ENCODE results near the gene DLD. TPM values are rescaled to one million over a fixed set of nuclear protein-coding genes. Genes with fewer than 3 reads are reported as not detected.
A peak's percentile ranks its signal among the peaks of the same experiment; 100 is the strongest.

DLD gene
- total and polyA plus RNA-seq, 9 of the 15 experiments (the other 6 are each of a cell fraction or from before 2014, with no cell fraction given), result 130 to 639 (median 247) TPM

DNA sequence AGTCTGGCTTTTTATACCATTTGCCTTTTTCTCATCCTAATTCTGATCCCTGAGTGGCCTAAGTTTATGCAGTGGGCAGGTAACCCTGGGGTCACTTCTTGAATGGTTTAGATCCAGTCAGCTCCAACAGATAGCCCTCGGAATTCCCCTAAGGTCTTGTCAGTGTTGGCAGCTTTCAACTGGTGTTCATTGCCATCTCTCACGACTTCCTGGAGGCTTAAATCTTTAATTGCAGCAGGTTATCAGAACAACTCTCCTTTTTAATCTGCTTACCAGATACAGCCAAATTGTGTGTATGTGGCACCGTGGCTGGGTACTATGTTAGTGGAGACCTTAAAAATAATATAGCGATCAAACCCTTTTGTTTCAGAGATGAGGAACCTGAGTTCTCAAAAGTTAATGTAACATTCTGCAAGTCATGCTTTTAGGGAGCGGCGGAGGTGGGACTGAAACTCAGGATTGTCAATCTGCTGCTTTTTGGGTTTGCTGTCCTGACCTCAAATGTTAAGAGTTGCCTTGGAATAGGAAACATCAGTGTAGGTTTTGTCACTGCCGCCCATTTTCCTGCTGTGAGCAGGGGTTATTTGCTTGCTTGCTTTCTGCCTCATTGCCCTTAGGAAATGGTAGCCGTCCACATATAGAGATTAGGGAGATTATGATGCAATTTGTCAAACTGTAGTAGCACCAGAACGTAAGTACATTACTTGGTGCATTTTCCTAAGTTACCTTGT, 818 bp downstream of the DLD start (continued):
- peak; percentile 93 for TF ChIP-seq NFE2 (IDR thresholded peaks at IDR 0.05; ENCODE audit: low read depth)
- TF ChIP-seq RBM34 (IDR thresholded peaks at IDR 0.05; ENCODE audit: borderline replicate concordance, insufficient read depth, low read length), result no peak
- no peak for TF ChIP-seq CHD4 (IDR thresholded peaks at IDR 0.05; ENCODE audit: insufficient read depth, insufficient replicate concordance, low read depth, low read length, poor library complexity, severe bottlenecking)
- TF ChIP-seq, protein P1, sequence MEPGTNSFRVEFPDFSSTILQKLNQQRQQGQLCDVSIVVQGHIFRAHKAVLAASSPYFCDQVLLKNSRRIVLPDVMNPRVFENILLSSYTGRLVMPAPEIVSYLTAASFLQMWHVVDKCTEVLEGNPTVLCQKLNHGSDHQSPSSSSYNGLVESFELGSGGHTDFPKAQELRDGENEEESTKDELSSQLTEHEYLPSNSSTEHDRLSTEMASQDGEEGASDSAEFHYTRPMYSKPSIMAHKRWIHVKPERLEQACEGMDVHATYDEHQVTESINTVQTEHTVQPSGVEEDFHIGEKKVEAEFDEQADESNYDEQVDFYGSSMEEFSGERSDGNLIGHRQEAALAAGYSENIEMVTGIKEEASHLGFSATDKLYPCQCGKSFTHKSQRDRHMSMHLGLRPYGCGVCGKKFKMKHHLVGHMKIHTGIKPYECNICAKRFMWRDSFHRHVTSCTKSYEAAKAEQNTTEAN (CRISPR knock-in tag; IDR thresholded peaks at IDR 0.05), result peak; percentile 56; the same call in 1 of the 2 replicates
- TF ChIP-seq, protein P2, sequence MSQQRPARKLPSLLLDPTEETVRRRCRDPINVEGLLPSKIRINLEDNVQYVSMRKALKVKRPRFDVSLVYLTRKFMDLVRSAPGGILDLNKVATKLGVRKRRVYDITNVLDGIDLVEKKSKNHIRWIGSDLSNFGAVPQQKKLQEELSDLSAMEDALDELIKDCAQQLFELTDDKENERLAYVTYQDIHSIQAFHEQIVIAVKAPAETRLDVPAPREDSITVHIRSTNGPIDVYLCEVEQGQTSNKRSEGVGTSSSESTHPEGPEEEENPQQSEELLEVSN (IDR thresholded peaks at IDR 0.05; ENCODE audit: borderline replicate concordance in 1 of 2, extremely low read depth in 1 of 2, insufficient read depth in 1 of 2, insufficient read length in 1 of 2, low read depth in 1 of 2, low read length in 1 of 2, poor library complexity in 1 of 2, severe bottlenecking in 1 of 2), result no peak
- no peak for TF ChIP-seq TARDBP (IDR thresholded peaks at IDR 0.05)
- TF ChIP-seq RBBP5 (IDR thresholded peaks at IDR 0.05; ENCODE audit: borderline replicate concordance, insufficient read depth, low read length, poor library complexity, severe bottlenecking), result peak; percentile 12
- no peak for TF ChIP-seq RBM15 (IDR thresholded peaks at IDR 0.05; ENCODE audit: insufficient read depth, low read length)
- TF ChIP-seq MEF2D (tag; conservative IDR thresholded peaks at IDR 0.05; ENCODE audit: low read depth), result no peak
- 0 out of 2 replicates have a peak, but pooled peaks have one; percentile 14 for TF ChIP-seq ZSCAN29 (IDR thresholded peaks at IDR 0.05)
- TF ChIP-seq ZNF639 (CRISPR knock-in tag; conservative IDR thresholded peaks at IDR 0.05 in 1 of 2, IDR thresholded peaks at IDR 0.05 in 1 of 2), result peak in 1 of 2 experiments; percentile 47; a peak in 1 of 4 replicates
- TF ChIP-seq YBX1 (IDR thresholded peaks at IDR 0.05), result no peak
- TF ChIP-seq CBFA2T3 (IDR thresholded peaks at IDR 0.05), result 0 out of 2 replicates have a peak, but pooled peaks have one; percentile 12
- no peak for TF ChIP-seq ZNF695 (CRISPR knock-in tag; IDR thresholded peaks at IDR 0.05)
- peak; percentile 61; the same call in 1 of the 2 replicates for TF ChIP-seq THRAP3 (IDR thresholded peaks at IDR 0.05; ENCODE audit: borderline replicate concordance)
- TF ChIP-seq, protein P3, sequence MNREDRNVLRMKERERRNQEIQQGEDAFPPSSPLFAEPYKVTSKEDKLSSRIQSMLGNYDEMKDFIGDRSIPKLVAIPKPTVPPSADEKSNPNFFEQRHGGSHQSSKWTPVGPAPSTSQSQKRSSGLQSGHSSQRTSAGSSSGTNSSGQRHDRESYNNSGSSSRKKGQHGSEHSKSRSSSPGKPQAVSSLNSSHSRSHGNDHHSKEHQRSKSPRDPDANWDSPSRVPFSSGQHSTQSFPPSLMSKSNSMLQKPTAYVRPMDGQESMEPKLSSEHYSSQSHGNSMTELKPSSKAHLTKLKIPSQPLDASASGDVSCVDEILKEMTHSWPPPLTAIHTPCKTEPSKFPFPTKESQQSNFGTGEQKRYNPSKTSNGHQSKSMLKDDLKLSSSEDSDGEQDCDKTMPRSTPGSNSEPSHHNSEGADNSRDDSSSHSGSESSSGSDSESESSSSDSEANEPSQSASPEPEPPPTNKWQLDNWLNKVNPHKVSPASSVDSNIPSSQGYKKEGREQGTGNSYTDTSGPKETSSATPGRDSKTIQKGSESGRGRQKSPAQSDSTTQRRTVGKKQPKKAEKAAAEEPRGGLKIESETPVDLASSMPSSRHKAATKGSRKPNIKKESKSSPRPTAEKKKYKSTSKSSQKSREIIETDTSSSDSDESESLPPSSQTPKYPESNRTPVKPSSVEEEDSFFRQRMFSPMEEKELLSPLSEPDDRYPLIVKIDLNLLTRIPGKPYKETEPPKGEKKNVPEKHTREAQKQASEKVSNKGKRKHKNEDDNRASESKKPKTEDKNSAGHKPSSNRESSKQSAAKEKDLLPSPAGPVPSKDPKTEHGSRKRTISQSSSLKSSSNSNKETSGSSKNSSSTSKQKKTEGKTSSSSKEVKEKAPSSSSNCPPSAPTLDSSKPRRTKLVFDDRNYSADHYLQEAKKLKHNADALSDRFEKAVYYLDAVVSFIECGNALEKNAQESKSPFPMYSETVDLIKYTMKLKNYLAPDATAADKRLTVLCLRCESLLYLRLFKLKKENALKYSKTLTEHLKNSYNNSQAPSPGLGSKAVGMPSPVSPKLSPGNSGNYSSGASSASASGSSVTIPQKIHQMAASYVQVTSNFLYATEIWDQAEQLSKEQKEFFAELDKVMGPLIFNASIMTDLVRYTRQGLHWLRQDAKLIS (CRISPR knock-in tag; IDR thresholded peaks at IDR 0.05), result peak; percentile 10; the same call in 1 of the 2 replicates
- peak; percentile 70; the same call in 1 of the 2 replicates for TF ChIP-seq DPF2 (IDR thresholded peaks at IDR 0.05)
- no peak for TF ChIP-seq NCOA4 (IDR thresholded peaks at IDR 0.05; ENCODE audit: partially characterized antibody)
- TF ChIP-seq PCBP1 (IDR thresholded peaks at IDR 0.05; ENCODE audit: low read depth, low read length, poor library complexity, severe bottlenecking), result no peak
